ENCODE data around the gene MOB2.

The MOB2 gene

GRCh38 chr11:1453611-1454034 lies 33.0 kb downstream of the MOB2 start:
- Histone ChIP-seq H3K27me3 (ENCODE audit: control insufficient read depth in 5 of 5, insufficient read depth in 4 of 5, low read length in 5 of 5) (peaks cover 6 to 33% (median 18%) of the 10 kb centered on the region in 5 donors), H3K9me3 (ENCODE audit: control insufficient read depth in 5 of 5, low read length in 5 of 5) (no peaks in the 10 kb centered on the region), H3K27ac (ENCODE audit: low read depth, low read length) (no peak overlapping the region)

GRCh38 chr11:1452744-1453143 lies 33.8 kb downstream of the MOB2 start:
- H3K36me3 ChIP-seq (ENCODE audit: control insufficient read depth in 5 of 5, insufficient read depth in 5 of 5, low read length in 5 of 5): no peaks in the 10 kb centered on the region
- no peaks in the 10 kb centered on the region for H3K9me3 ChIP-seq (ENCODE audit: control insufficient read depth in 5 of 5, low read length in 5 of 5)
- no peaks in the 10 kb centered on the region for H3K4me1 ChIP-seq (ENCODE audit: control insufficient read depth in 5 of 5, insufficient read depth in 5 of 5, low read length in 5 of 5)
- peaks cover 11 to 38% (median 18%) of the 10 kb centered on the region in 5 donors for H3K27me3 ChIP-seq (ENCODE audit: control insufficient read depth in 5 of 5, insufficient read depth in 4 of 5, low read length in 5 of 5)
- no peak overlapping the region for H3K27ac ChIP-seq (ENCODE audit: low read depth, low read length)
- H3K9ac ChIP-seq (ENCODE audit: low read length in 5 of 5): no peak overlapping the region
- H3K4me3 ChIP-seq (ENCODE audit: low read depth in 1 of 5, low read length in 5 of 5): no peak overlapping the region

More at GRCh38 chr11:1453611-1454034, 33.0 kb downstream of the MOB2 start:
- Histone ChIP-seq H3K4me1 (ENCODE audit: control insufficient read depth in 5 of 5, insufficient read depth in 5 of 5, low read length in 5 of 5) (peaks cover 0 to 4% (median 4%) of the 10 kb centered on the region in 5 donors), H3K9ac (ENCODE audit: low read length in 5 of 5) (no peak overlapping the region), H3K36me3 (ENCODE audit: control insufficient read depth in 5 of 5, insufficient read depth in 5 of 5, low read length in 5 of 5) (no peaks in the 10 kb centered on the region), H3K4me3 (ENCODE audit: low read depth in 1 of 5, low read length in 5 of 5) (no peak overlapping the region)

- no peaks in the 10 kb centered on the region for H3K36me3 ChIP-seq (ENCODE audit: control insufficient read depth in 5 of 5, insufficient read depth in 5 of 5, low read length in 5 of 5)
- H3K4me3 ChIP-seq (ENCODE audit: low read depth in 1 of 5, low read length in 5 of 5): no peak overlapping the region
- peaks cover 11 to 38% (median 18%) of the 10 kb centered on the region in 5 donors for H3K27me3 ChIP-seq (ENCODE audit: control insufficient read depth in 5 of 5, insufficient read depth in 4 of 5, low read length in 5 of 5)
- no peaks in the 10 kb centered on the region for H3K9me3 ChIP-seq (ENCODE audit: control insufficient read depth in 5 of 5, low read length in 5 of 5)
- no peak overlapping the region for H3K9ac ChIP-seq (ENCODE audit: low read length in 5 of 5)
- H3K27ac ChIP-seq (ENCODE audit: low read depth, low read length): no peak overlapping the region
- H3K4me1 ChIP-seq (ENCODE audit: control insufficient read depth in 5 of 5, insufficient read depth in 5 of 5, low read length in 5 of 5): no peaks in the 10 kb centered on the region
Observed at GRCh38 chr11:1451781-1452470, 34.7 kb downstream of the MOB2 start.

- no peaks in the 10 kb centered on the region for H3K9me3 ChIP-seq (ENCODE audit: control insufficient read depth in 5 of 5, low read length in 5 of 5)
- no peak overlapping the region for H3K9ac ChIP-seq (ENCODE audit: low read length in 5 of 5)
- H3K36me3 ChIP-seq (ENCODE audit: control insufficient read depth in 5 of 5, insufficient read depth in 5 of 5, low read length in 5 of 5): no peaks in the 10 kb centered on the region
- no peak overlapping the region for H3K4me3 ChIP-seq (ENCODE audit: low read depth in 1 of 5, low read length in 5 of 5)
- no peaks in the 10 kb centered on the region for H3K4me1 ChIP-seq (ENCODE audit: control insufficient read depth in 5 of 5, insufficient read depth in 5 of 5, low read length in 5 of 5)
- H3K27me3 ChIP-seq (ENCODE audit: control insufficient read depth in 5 of 5, insufficient read depth in 4 of 5, low read length in 5 of 5): peaks cover 11 to 38% (median 18%) of the 10 kb centered on the region in 5 donors
- no peak overlapping the region for H3K27ac ChIP-seq (ENCODE audit: low read depth, low read length)
Observed at GRCh38 chr11:1450949-1451710, 35.4 kb downstream of the MOB2 start.

DNA sequence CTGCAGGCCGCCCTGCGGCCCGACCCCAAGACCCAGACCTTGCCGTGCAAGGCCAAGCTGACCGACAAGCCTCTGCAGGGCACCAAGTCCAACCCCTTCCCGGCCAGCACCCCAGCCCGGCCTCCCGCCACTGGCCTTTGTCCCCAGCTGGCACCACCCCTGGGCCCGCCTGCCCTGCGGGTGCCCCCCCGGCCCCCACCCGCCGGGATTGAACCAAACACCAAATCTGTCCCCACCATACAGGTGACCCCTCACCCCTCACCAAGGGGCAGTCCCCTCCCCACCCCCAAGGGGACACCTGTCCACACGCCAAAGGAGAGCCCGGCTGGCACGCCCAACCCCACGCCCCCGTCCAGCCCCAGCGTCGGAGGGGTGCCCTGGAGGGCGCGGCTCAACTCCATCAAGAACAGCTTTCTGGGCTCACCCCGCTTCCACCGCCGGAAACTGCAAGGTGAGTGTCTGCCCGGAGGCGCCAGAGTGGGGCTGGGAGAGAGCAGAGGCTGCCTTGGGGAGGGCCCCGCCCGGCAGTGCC lies 36.2 kb downstream of the MOB2 start:
- H3K9me3 ChIP-seq (ENCODE audit: control insufficient read depth in 5 of 5, low read length in 5 of 5): no peaks in the 10 kb centered on the region
- peaks cover 11 to 38% (median 18%) of the 10 kb centered on the region in 5 donors for H3K27me3 ChIP-seq (ENCODE audit: control insufficient read depth in 5 of 5, insufficient read depth in 4 of 5, low read length in 5 of 5)
- H3K9ac ChIP-seq (ENCODE audit: low read length in 5 of 5): no peak overlapping the region
- no peak overlapping the region for H3K27ac ChIP-seq (ENCODE audit: low read depth, low read length)
- H3K4me3 ChIP-seq (ENCODE audit: low read depth in 1 of 5, low read length in 5 of 5): no peak overlapping the region
- no peaks in the 10 kb centered on the region for H3K36me3 ChIP-seq (ENCODE audit: control insufficient read depth in 5 of 5, insufficient read depth in 5 of 5, low read length in 5 of 5)
- no peaks in the 10 kb centered on the region for H3K4me1 ChIP-seq (ENCODE audit: control insufficient read depth in 5 of 5, insufficient read depth in 5 of 5, low read length in 5 of 5)

GRCh38 chr11:1449490-1450243 lies 36.9 kb downstream of the MOB2 start:
- Histone ChIP-seq H3K27ac (ENCODE audit: low read depth, low read length) (no peak overlapping the region), H3K36me3 (ENCODE audit: control insufficient read depth in 5 of 5, insufficient read depth in 5 of 5, low read length in 5 of 5) (no peaks in the 10 kb centered on the region), H3K4me1 (ENCODE audit: control insufficient read depth in 5 of 5, insufficient read depth in 5 of 5, low read length in 5 of 5) (no peaks in the 10 kb centered on the region), H3K4me3 (ENCODE audit: low read depth in 1 of 5, low read length in 5 of 5) (no peak overlapping the region), H3K9me3 (ENCODE audit: control insufficient read depth in 5 of 5, low read length in 5 of 5) (no peaks in the 10 kb centered on the region), H3K9ac (ENCODE audit: low read length in 5 of 5) (no peak overlapping the region), H3K27me3 (ENCODE audit: control insufficient read depth in 5 of 5, insufficient read depth in 4 of 5, low read length in 5 of 5) (peaks cover 11 to 38% (median 18%) of the 10 kb centered on the region in 5 donors)

DNA sequence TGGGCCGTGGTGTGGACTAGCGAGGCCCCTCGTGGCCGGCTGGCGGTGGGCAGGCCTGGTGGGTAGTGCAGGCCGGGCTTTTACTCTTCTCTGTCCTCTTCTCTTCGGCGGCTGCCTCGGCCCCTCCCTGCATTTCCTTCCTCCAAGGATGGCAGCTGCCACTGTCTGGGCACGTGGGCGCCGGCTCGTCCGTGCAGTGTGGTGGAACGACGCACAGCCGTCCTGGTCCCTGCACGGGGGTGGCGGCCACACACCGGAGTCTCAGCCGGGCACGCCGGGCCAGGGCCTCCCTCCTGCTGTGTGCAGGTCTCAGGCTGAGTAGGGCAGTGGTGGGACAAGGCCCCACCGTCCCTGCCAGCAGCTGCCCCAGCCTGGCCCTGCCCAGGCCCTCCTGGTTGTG lies 37.7 kb downstream of the MOB2 start:
- Histone ChIP-seq H3K36me3 (ENCODE audit: control insufficient read depth in 5 of 5, insufficient read depth in 5 of 5, low read length in 5 of 5) (no peaks in the 10 kb centered on the region), H3K27ac (ENCODE audit: low read depth, low read length) (no peak overlapping the region), H3K4me3 (ENCODE audit: low read depth in 1 of 5, low read length in 5 of 5) (no peak overlapping the region), H3K9ac (ENCODE audit: low read length in 5 of 5) (no peak overlapping the region), H3K9me3 (ENCODE audit: control insufficient read depth in 5 of 5, low read length in 5 of 5) (no peaks in the 10 kb centered on the region), H3K27me3 (ENCODE audit: control insufficient read depth in 5 of 5, insufficient read depth in 4 of 5, low read length in 5 of 5) (peaks cover 11 to 38% (median 18%) of the 10 kb centered on the region in 5 donors), H3K4me1 (ENCODE audit: control insufficient read depth in 5 of 5, insufficient read depth in 5 of 5, low read length in 5 of 5) (no peaks in the 10 kb centered on the region)

GRCh38 chr11:1447845-1448825 lies 38.4 kb downstream of the MOB2 start:
- no peak overlapping the region for H3K4me3 ChIP-seq (ENCODE audit: low read depth in 1 of 5, low read length in 5 of 5)
- peaks cover 11 to 32% (median 21%) of the 10 kb centered on the region in 5 donors for H3K27me3 ChIP-seq (ENCODE audit: control insufficient read depth in 5 of 5, insufficient read depth in 4 of 5, low read length in 5 of 5)
- H3K9me3 ChIP-seq (ENCODE audit: control insufficient read depth in 5 of 5, low read length in 5 of 5): no peaks in the 10 kb centered on the region
- H3K4me1 ChIP-seq (ENCODE audit: control insufficient read depth in 5 of 5, insufficient read depth in 5 of 5, low read length in 5 of 5): no peaks in the 10 kb centered on the region
- H3K9ac ChIP-seq (ENCODE audit: low read length in 5 of 5): no peak overlapping the region
- H3K27ac ChIP-seq (ENCODE audit: low read depth, low read length): no peak overlapping the region
- H3K36me3 ChIP-seq (ENCODE audit: control insufficient read depth in 5 of 5, insufficient read depth in 5 of 5, low read length in 5 of 5): no peaks in the 10 kb centered on the region

- Histone ChIP-seq H3K27ac (ENCODE audit: low read depth, low read length) (no peak overlapping the region), H3K36me3 (ENCODE audit: control insufficient read depth in 5 of 5, insufficient read depth in 5 of 5, low read length in 5 of 5) (no peaks in the 10 kb centered on the region), H3K27me3 (ENCODE audit: control insufficient read depth in 5 of 5, insufficient read depth in 4 of 5, low read length in 5 of 5) (peaks cover 11 to 27% (median 18%) of the 10 kb centered on the region in 5 donors), H3K9me3 (ENCODE audit: control insufficient read depth in 5 of 5, low read length in 5 of 5) (no peaks in the 10 kb centered on the region), H3K9ac (ENCODE audit: low read length in 5 of 5) (no peak overlapping the region), H3K4me1 (ENCODE audit: control insufficient read depth in 5 of 5, insufficient read depth in 5 of 5, low read length in 5 of 5) (no peaks in the 10 kb centered on the region), H3K4me3 (ENCODE audit: low read depth in 1 of 5, low read length in 5 of 5) (no peak overlapping the region)
Observed at GRCh38 chr11:1446623-1447022, 40.0 kb downstream of the MOB2 start.

Measured in subcutaneous abdominal adipose tissue (tissue), 5 donors.